ENCODE measurements around the gene PLAGL2. TPM values are rescaled to one million over a fixed set of nuclear protein-coding genes. Genes with fewer than 3 reads are reported as not detected.

Gene PLAGL2
- total and polyA plus RNA-seq, 2 of the 8 experiments (the other 6 are each of a cell fraction or from before 2014, with no cell fraction given), result 20.6 to 25.4 TPM

- TF ChIP-seq CHD7 (IDR thresholded peaks at IDR 0.05; ENCODE audit: insufficient replicate concordance, low read length) (no peak), CHD1 (IDR thresholded peaks at IDR 0.05; ENCODE audit: low read depth, low read length) (no peak), GABPA (IDR thresholded peaks at IDR 0.05; ENCODE audit: borderline replicate concordance, insufficient read depth, low read length) (no peak), POLR2AphosphoS5 (IDR thresholded peaks at IDR 0.05; ENCODE audit: low read depth, low read length) (no peak), POU5F1 (IDR thresholded peaks at IDR 0.05; ENCODE audit: low read depth, low read length) (no peak), HDAC6 (IDR thresholded peaks at IDR 0.05; ENCODE audit: low read depth, low read length) (no peak), E2F6 (IDR thresholded peaks at IDR 0.05) (no peak), SUZ12 (IDR thresholded peaks at IDR 0.05; ENCODE audit: low read length) (no peak), MAX (IDR thresholded peaks at IDR 0.05) (no peak), POLR2A (IDR thresholded peaks at IDR 0.05; ENCODE audit: control extremely low read depth in 1 of 2, low read depth in 2 of 2, low read length in 2 of 2) (no peak)
Observed at GRCh38 chr20:32191873-32192272, 15.7 kb downstream of the PLAGL2 start (continued).

Measured in H1 (cell line).